NCI-H2196 (cell line): ENCODE results near the gene TMEM245.

Experiments
- DNase-seq: peaks from one replicate; lab custom pipeline; 2025; ENCODE audit not compliant: unreplicated experiment; lab: John Stamatoyannopoulos, UW

Gene TMEM245

DNA sequence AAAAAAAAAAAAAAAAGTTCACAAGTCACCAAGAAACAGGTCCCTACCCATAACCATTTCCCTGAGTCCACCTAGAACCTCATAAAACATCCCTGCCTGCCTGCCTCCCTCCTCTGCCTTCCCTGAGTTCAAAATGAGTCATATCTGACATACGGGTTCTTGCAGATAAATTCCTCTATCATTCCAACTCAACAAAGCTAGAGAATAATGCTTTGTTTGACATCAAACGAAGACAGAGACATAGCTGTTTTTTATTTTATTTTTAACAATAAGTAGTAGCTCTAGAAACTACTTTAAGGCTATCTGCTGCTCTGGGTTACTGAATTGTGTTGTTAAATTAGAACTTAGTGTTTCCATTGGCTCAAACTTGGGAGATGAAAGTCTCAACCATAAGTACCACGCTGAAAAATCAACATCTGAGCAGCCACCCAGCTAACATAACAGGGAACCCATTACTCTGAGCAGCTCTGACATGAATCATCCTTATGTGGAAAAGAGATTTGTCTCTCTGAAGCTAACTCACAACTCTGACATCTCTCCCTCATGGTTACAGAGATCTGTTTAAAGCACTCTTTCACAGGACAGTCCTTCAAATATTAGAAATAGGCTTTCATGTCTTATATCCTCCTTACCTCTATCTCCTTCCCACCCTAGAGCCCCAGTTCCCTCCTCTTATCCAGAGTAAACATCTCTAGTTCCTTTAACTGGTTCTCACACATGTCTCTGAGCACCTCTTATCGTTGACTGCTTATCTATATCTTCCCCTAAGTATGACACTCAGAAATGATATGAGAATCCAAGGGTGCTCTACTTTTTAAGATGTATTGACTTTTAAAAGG, 12.1 kb downstream of the TMEM245 start:
- no peak for DNase-seq

DNA sequence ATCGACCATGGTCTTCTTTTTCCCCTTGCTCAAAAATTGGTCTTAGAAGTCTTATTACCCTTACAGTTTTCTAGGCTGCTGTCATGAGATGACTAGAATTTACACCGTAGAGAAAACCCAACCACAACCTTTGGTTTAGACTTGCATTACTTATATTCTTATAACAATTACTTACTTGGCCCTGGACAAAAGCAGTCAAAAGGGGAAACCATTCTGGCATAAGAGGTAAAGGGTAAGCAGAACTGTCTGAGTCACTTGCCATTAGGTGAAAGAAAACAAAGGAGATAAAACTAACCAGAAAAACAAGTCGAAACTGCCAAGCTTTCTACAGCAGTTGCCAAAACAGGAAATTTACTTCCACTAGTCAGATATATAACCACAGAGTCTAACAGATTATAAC, 17.9 kb downstream of the TMEM245 start:
- peak; percentile 30 for DNase-seq

GRCh38 chr9:109101202-109101595, 18.5 kb downstream of the TMEM245 start:
- no peak for DNase-seq

DNA sequence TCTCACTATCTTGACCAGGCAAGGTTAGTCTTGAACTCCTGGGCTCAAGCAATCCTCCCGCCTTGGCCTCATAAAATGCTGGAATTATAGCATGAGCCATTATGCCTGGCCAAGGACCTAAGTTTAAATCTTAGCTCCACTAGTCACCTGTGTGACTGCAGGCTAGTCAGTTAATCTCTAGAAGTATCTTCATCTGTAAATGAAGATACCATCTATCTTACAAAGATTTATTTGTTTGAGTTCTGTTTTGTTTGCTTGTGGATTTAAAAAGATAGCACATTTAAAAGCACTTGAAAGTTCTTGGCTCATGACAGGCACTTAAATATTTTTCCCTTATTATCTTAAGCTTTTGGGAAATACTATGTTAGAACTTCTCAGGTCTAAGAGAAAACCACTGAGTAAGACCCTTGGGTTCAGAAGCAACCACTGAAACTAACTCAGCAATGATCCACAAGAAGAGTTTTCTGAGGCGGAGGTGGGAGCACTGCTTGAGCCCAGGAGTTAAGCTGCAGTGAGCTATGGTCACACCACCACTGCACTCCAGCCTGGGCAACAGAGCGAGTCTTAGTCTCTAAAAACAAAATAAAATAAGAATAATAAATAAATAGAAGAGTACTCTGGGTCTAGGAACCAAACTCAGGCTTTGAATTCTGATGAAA, 19.1 kb downstream of the TMEM245 start:
- no peak for DNase-seq

DNA sequence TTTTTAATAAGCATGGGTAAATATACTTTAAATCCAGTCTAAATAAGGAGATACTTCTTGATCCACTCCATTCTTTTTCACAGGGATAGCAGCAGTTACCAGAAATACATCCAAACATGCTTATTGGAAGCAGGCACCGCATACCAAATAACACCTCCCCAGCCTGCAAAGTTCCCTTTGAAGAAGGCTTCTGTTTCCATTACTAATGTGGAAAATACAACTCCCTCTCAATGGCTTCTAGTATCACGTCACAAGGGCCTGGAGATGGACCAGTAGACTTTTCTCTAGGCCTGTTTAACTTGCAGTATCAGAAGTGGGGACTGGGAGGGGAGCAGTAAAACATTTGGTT, 20.8 kb downstream of the TMEM245 start:
- DNase-seq: no peak

DNA sequence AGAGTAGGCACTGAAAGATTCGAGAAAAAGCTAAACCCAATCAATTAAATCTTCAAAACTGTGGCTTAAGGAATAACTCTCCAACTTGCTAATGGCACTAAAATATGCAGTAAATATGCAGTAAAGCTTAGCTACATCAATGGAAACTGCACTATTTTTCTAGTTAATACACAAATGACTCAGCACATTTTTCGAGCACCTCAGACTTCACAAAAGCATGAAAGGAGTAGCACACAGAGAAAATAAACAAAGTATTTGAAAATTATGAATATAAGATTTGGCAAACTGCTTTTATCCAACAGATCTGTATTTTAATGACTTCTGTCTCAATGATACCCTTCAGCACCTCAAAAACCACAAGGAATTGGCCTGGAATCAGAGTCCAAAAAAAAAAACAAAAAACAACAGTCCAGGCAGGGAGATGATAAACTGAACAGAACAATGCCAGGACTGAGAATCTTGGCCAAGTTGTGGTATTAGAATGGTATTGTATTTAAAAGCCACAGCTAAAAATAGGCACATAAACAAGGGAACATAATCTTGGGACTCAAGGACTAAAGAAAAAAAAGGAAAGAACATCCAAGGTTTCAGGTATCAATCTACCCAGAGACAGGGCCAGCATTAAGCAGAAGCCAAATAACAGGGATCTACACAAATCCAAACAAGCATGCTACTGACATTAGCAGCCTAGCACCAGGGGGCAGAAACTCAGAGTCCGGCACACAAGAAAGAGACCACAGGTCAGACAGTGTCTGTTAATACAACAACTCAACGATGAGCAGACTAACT, 21.4 kb downstream of the TMEM245 start:
- DNase-seq: peak; percentile 63

DNA sequence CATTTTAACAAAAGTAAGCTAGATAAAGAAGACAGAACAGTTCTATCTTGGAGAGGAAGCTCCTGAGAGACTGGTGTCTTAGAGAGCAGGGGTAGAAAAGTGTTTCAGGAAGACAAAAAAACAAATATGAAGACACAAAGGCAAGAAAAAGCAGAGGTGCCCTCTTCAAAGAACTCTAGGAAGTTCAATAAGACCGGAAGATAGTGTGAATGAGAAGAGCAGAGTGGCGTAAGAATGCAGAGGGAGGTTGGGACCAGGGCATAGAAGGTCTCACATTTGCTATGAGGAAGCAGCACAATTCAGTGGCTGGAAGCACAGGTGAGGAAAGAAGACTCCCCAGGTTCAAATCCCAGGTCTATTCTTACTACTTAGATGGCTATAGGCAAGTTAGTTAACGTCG, 22.6 kb downstream of the TMEM245 start:
- no peak for DNase-seq

GRCh38 chr9:109095321-109095720, 24.4 kb downstream of the TMEM245 start:
- no peak for DNase-seq

GRCh38 chr9:109094268-109094667, 25.5 kb downstream of the TMEM245 start:
- no peak for DNase-seq

DNA sequence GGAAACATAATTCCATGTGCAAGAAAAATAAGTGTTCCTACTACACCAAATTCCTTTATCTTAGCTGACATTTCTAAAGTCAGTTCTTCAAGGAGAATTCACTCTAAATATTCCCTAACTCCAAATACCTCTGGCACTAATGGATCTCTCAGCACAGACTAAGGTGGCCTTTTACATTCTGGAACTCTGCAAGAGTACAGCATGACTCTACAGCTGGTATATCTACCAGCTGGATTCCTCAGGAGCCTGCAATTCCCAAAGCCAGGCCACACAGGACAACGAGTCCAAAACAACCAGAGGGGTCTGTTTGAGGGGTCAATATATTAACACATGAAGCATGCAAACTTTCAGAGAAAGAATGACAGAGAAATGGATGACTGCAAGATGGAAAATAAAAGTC, 27.2 kb downstream of the TMEM245 start:
- DNase-seq: no peak

DNA sequence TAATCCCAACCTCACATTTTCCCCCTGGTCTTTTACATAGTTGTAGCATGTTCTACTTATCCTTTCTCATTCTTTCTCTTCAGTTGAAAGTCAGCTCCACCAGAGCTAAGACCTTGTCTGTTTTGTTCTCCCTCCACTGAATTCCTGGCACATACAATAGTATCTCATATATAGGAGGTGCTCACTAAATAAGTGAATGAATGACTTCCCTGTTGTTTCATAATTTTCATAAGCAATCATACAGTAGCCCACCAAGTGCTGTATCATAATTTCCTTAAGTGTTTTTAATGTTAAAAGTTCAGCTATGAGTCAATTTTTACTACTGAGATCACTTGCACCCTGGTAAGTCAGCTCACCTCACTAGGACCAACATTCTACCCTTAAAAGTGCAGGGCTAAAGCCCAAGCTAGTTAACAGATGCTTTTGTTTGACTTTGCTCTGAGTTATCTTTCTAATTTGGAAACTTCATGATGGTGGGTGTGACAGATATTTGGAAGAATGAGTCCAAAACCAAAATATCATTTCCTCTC, 27.6 kb downstream of the TMEM245 start:
- DNase-seq: no peak

DNA sequence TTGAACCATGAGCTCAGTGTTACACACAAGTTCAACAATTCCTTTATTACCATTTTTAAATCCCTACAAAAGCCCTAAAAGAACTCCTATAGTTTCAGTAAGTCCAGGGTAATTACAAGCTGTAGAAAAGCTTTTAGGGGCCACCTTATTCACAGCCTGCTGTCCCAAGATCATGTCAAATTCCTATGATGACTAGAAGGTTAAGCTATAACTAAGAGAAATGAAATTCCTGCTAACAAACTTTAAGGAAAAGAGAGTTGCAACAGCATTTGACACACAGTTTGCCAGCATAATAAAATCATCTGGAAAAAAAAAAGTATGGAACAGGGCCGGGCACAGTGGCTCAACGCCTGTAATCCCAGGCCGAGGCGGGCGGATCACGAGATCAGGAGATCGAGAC, 31.5 kb downstream of the TMEM245 start:
- DNase-seq: no peak

- no peak for DNase-seq
Measured at GRCh38 chr9:109087795-109088194, 32.0 kb downstream of the TMEM245 start.

- no peak for DNase-seq
Measured at GRCh38 chr9:109086221-109086620, 33.5 kb downstream of the TMEM245 start.

DNA sequence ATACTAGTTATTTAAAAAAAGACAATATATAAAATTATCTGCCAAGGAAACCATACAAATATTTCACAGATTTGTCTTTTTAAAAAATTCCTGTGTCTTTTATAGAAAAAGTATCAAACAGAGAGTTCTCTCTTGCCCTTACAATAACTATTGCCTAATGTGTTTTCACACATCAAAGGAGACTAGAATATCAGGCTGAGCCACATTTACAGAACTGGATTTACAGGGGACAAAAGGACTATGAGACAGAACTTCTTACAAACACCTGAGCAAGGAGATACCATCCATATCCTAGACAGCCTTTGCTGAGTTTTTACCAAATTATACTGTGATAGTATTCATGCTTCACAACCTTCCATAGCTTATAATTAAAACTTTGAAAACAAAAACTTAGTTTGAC, 34.2 kb downstream of the TMEM245 start:
- no peak for DNase-seq

- DNase-seq: no peak
Measured at GRCh38 chr9:109083813-109084405, 35.8 kb downstream of the TMEM245 start.

GRCh38 chr9:109083141-109083540, 36.6 kb downstream of the TMEM245 start:
- no peak for DNase-seq

DNA sequence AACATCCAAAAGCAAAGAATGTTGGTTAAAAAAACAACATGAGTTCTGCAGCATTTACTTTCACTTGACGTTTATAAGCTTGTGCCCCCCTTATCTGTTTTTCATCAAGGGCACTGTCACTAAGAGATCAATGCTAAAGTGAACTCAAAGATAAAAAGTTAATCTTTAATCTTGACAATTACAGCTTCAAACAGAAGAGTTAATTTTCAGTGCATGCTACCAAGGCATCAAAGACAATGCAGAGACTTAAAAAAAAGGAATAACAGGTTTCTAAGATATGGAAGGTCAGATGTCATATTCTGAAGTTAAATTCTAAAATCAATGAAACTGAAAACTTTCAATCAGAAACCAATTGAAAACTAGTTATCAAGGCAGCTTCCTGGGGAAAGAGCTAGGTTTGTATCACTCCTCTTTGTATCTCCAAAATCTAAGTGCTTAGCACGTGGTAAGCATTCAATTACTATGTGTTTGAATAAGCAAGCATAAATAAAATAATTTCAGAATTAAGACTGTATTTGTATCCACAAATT, 37.6 kb downstream of the TMEM245 start:
- DNase-seq: no peak

GRCh38 chr9:109074236-109074889, 45.4 kb downstream of the TMEM245 start:
- DNase-seq: no peak

- DNase-seq: no peak
Measured at GRCh38 chr9:109072821-109073435, 46.8 kb downstream of the TMEM245 start.
